ENCODE data around the gene GMPPA. TPM values are rescaled to one million over a fixed set of nuclear protein-coding genes. Genes with fewer than 3 reads are reported as not detected.

GMPPA gene
- total RNA-seq, 2 donors from 2014 or later, result 36.9 to 38.2 TPM

DNA sequence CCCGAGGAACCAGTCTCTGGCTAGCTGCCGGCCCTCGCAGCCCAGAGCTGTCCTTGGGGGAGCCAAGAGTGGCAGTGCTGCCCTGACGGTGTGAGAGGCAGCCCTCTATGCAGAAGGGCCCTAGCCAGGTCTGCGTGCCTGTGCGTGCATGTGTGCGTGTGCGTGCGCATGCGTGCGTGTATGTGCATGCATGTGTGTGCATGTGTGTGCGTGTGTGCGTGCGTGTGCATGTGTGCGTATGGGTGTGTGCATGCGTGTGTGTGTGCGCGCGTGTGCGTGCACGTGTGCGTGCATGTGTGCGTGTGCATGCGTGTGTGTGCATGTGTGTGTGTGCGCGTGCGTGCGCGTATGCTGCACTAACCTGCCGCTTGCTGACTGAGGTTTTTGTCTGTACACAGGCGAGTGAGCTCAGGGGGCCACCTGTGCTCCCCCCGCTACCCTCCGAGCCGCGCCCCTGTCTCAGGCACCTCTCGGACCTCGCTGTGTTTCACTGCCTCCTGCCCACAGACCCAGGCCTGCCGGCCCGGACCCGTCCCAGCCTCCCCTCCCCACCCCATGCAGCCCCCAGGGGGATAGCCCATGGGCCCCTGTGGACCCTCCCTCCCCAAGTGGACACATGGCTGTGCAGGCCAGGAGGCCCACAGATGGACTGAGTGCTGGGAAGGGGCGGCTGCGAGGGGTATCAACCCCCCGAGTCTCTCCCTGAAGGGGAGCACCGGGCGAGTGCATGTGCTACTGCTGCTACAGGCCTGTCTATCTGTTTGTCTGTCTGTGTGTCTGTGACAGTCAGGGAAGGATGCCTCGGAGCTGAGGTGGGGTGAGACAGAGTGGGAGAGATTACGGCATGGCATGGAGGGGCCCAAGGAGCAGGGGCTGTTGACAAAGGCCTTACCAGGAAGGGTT lies 32.8 kb upstream of the GMPPA start:
- no peaks in the 10 kb centered on the region for H3K36me3 ChIP-seq (ENCODE audit: control insufficient read depth, insufficient read depth, low read length)
- peaks cover 5% of the 10 kb centered on the region for H3K4me1 Mint-ChIP-seq
- H3K4me1 ChIP-seq (ENCODE audit: control insufficient read depth, insufficient read depth, low read length), result no peaks in the 10 kb centered on the region
- H3K27ac ChIP-seq (ENCODE audit: low read depth, low read length), result no peak overlapping the region
- TF ChIP-seq, protein P1, sequence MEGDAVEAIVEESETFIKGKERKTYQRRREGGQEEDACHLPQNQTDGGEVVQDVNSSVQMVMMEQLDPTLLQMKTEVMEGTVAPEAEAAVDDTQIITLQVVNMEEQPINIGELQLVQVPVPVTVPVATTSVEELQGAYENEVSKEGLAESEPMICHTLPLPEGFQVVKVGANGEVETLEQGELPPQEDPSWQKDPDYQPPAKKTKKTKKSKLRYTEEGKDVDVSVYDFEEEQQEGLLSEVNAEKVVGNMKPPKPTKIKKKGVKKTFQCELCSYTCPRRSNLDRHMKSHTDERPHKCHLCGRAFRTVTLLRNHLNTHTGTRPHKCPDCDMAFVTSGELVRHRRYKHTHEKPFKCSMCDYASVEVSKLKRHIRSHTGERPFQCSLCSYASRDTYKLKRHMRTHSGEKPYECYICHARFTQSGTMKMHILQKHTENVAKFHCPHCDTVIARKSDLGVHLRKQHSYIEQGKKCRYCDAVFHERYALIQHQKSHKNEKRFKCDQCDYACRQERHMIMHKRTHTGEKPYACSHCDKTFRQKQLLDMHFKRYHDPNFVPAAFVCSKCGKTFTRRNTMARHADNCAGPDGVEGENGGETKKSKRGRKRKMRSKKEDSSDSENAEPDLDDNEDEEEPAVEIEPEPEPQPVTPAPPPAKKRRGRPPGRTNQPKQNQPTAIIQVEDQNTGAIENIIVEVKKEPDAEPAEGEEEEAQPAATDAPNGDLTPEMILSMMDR (conservative IDR thresholded peaks at IDR 0.05), result no peak
- H3K36me3 Mint-ChIP-seq (ENCODE audit: low read depth), result peaks cover 4% of the 10 kb centered on the region
- no peak overlapping the region for H3K4me3 Mint-ChIP-seq
- H3K4me3 ChIP-seq (ENCODE audit: low read length), result no peak overlapping the region
- H3K27me3 Mint-ChIP-seq (ENCODE audit: insufficient read depth), result no peaks in the 10 kb centered on the region
- H3K9me3 Mint-ChIP-seq, result no peaks in the 10 kb centered on the region
- no peaks in the 10 kb centered on the region for H3K27me3 ChIP-seq (ENCODE audit: control insufficient read depth, insufficient read depth, low read length, poor library complexity, severe bottlenecking)
- WGBS, 2 experiments (ENCODE audit: insufficient coverage in 1 of 2, insufficient read length in 1 of 2), result 90 to 92% methylated on average over 35 to 47 of the region's 47 CpGs
- H3K27ac Mint-ChIP-seq, result no peak overlapping the region
- H3K9me3 ChIP-seq (ENCODE audit: control insufficient read depth, low read length), result no peaks in the 10 kb centered on the region
- no peak for DNase-seq
- no peak overlapping the region for H3K9ac ChIP-seq (ENCODE audit: extremely low read depth, low read length, poor library complexity, severe bottlenecking)

DNA sequence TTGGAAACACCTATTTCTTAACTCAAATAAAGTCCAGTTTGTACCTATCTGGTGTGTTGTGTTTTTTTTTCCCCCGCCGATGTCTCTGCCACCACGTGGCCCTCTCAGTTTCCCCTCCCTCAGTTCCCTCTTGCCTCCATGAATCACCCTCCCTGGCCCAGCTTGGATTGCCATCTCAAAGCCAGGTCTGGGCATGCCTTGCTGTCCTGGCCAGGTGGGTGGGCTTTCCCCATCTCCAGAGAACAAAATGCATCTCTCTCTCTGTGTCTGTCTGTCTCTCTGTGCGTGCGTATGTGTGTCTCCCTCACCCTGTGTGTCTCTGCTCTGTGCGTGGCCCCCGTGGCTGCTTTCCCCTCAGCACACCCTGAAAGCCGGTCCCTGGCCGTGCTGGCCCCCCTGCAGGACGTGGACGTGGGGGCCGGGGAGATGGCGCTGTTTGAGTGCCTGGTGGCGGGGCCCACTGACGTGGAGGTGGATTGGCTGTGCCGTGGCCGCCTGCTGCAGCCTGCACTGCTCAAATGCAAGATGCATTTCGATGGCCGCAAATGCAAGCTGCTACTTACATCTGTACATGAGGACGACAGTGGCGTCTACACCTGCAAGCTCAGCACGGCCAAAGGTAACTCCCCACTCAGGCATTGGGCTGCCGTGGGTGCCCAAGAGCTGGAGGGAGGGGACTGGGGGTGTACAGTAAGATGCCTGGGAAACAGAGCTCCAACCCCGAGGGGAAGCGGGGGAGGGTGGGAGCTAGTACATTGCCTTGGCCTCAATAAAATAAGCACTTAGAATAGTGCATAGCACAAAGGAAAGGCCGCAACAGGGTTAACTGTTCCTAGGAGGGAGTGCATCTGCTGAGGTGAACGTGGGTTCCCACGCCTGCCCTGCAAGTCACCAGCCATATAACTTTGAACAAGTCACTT lies 31.6 kb upstream of the GMPPA start:
- no peaks in the 10 kb centered on the region for H3K9me3 ChIP-seq (ENCODE audit: control insufficient read depth, low read length)
- peaks cover 4% of the 10 kb centered on the region for H3K36me3 Mint-ChIP-seq (ENCODE audit: low read depth)
- no peak overlapping the region for H3K4me3 Mint-ChIP-seq
- H3K27ac ChIP-seq (ENCODE audit: low read depth, low read length), result no peak overlapping the region
- TF ChIP-seq, protein P1 (conservative IDR thresholded peaks at IDR 0.05), result no peak
- H3K4me1 ChIP-seq (ENCODE audit: control insufficient read depth, insufficient read depth, low read length), result no peaks in the 10 kb centered on the region
- H3K27me3 ChIP-seq (ENCODE audit: control insufficient read depth, insufficient read depth, low read length, poor library complexity, severe bottlenecking), result no peaks in the 10 kb centered on the region
- no peaks in the 10 kb centered on the region for H3K27me3 Mint-ChIP-seq (ENCODE audit: insufficient read depth)
- no peak overlapping the region for H3K4me3 ChIP-seq (ENCODE audit: low read length)
- H3K9ac ChIP-seq (ENCODE audit: extremely low read depth, low read length, poor library complexity, severe bottlenecking), result no peak overlapping the region
- H3K27ac Mint-ChIP-seq, result no peak overlapping the region
- no peak for DNase-seq
- WGBS, 2 experiments (ENCODE audit: insufficient coverage in 1 of 2, insufficient read length in 1 of 2), result 89 to 90% methylated on average over 19 to 28 of the region's 28 CpGs
- H3K9me3 Mint-ChIP-seq, result no peaks in the 10 kb centered on the region
- no peaks in the 10 kb centered on the region for H3K4me1 Mint-ChIP-seq
- H3K36me3 ChIP-seq (ENCODE audit: control insufficient read depth, insufficient read depth, low read length), result no peaks in the 10 kb centered on the region

DNA sequence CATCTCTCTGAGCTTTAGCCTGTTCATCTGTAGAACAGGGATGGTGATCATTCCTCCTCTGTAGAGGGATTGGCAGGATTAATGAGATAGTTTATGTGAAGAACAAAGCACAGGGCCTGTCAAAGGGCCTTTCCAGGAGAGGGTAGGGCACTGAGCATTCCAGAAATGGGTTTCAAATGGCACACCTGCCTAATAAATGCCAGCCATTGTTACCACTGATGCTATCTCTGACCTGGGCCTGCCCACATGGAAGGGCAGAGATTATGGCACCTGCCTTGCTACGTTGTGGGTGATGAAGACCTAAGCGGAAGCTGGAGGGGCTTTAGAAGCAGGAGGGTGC lies 31.0 kb upstream of the GMPPA start:
- H3K27ac ChIP-seq (ENCODE audit: low read depth, low read length), result no peak overlapping the region
- TF ChIP-seq, protein P1 (conservative IDR thresholded peaks at IDR 0.05), result no peak

More for the DNA sequence above, 31.0 kb upstream of the GMPPA start:
- Histone ChIP-seq H3K9ac (ENCODE audit: extremely low read depth, low read length, poor library complexity, severe bottlenecking) (no peak overlapping the region), H3K4me1 (ENCODE audit: control insufficient read depth, insufficient read depth, low read length) (no peaks in the 10 kb centered on the region), H3K4me3 (ENCODE audit: low read length) (no peak overlapping the region), H3K36me3 (ENCODE audit: control insufficient read depth, insufficient read depth, low read length) (no peaks in the 10 kb centered on the region), H3K27me3 (ENCODE audit: control insufficient read depth, insufficient read depth, low read length, poor library complexity, severe bottlenecking) (no peaks in the 10 kb centered on the region), H3K9me3 (ENCODE audit: control insufficient read depth, low read length) (no peaks in the 10 kb centered on the region)
- Mint-ChIP-seq H3K36me3 (ENCODE audit: low read depth) (peaks cover 2% of the 10 kb centered on the region), H3K27ac (no peak overlapping the region), H3K27me3 (ENCODE audit: insufficient read depth) (no peaks in the 10 kb centered on the region), H3K9me3 (no peaks in the 10 kb centered on the region), H3K4me3 (no peak overlapping the region), H3K4me1 (no peaks in the 10 kb centered on the region)
- 92 to 95% methylated on average over 2 of the region's 2 CpGs for WGBS, 2 experiments (ENCODE audit: insufficient coverage in 1 of 2, insufficient read length in 1 of 2)
- no peak for DNase-seq

Data from endodermal cell (in vitro differentiated cells).